Astrocyte (in vitro differentiated cells and primary cell): ENCODE data around the gene MARS2. TPM values are rescaled to one million over a fixed set of nuclear protein-coding genes. Genes with fewer than 3 reads are reported as not detected.
"Not testable (repeated sequence)": the region's sequence is repeated elsewhere in the genome, so short reads cannot be mapped to it uniquely, and the experiment has no call there.

Source experiments
- DNase-seq: peaks from one replicate; pipeline ENCODE4 v3.0.0-alpha.2; 2010; ENCODE audit warnings: low read depth
- FAIRE-seq: peaks from 2 replicates; lab custom pipeline; 2011; peaks lifted over from hg19 to GRCh38; lab: Jason Lieb, UNC
- H2AFZ ChIP-seq: 2 replicates; pipeline ENCODE4 v1.6.0; 2012; ENCODE audit warnings: low read depth, low read length, inconsistent platforms
- H3K27ac ChIP-seq: 2 replicates; pipeline ENCODE4 v1.5.1; 2011; ENCODE audit warnings: low read depth, low read length, inconsistent platforms
- H3K27me3 ChIP-seq: 2 replicates; pipeline ENCODE4 v1.6.0; 2011; ENCODE audit warnings: low read length, inconsistent platforms; ENCODE audit not compliant: insufficient read depth
- H3K36me3 ChIP-seq: 2 replicates; pipeline ENCODE4 v1.5.1; 2011; ENCODE audit warnings: low read length, inconsistent platforms; ENCODE audit not compliant: insufficient read depth
- H3K4me1 ChIP-seq: 2 replicates; pipeline ENCODE4 v1.5.1; 2011; ENCODE audit warnings: low read length, inconsistent platforms; ENCODE audit not compliant: insufficient read depth
- H3K4me2 ChIP-seq: 2 replicates; pipeline ENCODE4 v1.6.0; 2012; ENCODE audit warnings: low read length, inconsistent platforms
- H3K4me3 ChIP-seq: 2 replicates; pipeline ENCODE4 v1.5.1; 2011; ENCODE audit warnings: low read depth, mild to moderate bottlenecking, low read length, inconsistent platforms; ENCODE audit not compliant: insufficient read depth
- H3K79me2 ChIP-seq: 2 replicates; pipeline ENCODE4 v1.6.0; 2012; ENCODE audit warnings: mild to moderate bottlenecking, low read length, inconsistent platforms; ENCODE audit not compliant: insufficient read depth
- H3K9ac ChIP-seq: 2 replicates; pipeline ENCODE4 v1.6.0; 2012; ENCODE audit warnings: mild to moderate bottlenecking, low read length, inconsistent platforms
- H3K9me3 ChIP-seq: 2 replicates; pipeline ENCODE4 v1.5.1; 2012; ENCODE audit warnings: low read depth, mild to moderate bottlenecking, low read length, inconsistent platforms; ENCODE audit not compliant: insufficient read depth
- H4K20me1 ChIP-seq: 2 replicates; pipeline ENCODE4 v1.6.0; 2012; ENCODE audit warnings: low read length, inconsistent platforms; ENCODE audit not compliant: insufficient read depth
- H3K27ac Mint-ChIP-seq: one replicate; pipeline ENCODE4 v1.8.0; 2021; ENCODE audit warnings: mild to moderate bottlenecking, mixed read lengths; ENCODE audit not compliant: unreplicated experiment
- H3K27me3 Mint-ChIP-seq: one replicate; pipeline ENCODE4 v1.8.0; 2021; ENCODE audit warnings: low read depth, mixed read lengths; ENCODE audit not compliant: unreplicated experiment
- H3K36me3 Mint-ChIP-seq: one replicate; pipeline ENCODE4 v1.8.0; 2021; ENCODE audit warnings: low read depth, mixed read lengths; ENCODE audit not compliant: unreplicated experiment
- H3K4me1 Mint-ChIP-seq: one replicate; pipeline ENCODE4 v1.8.0; 2021; ENCODE audit warnings: low read depth, mixed read lengths; ENCODE audit not compliant: unreplicated experiment
- H3K4me3 Mint-ChIP-seq: one replicate; pipeline ENCODE4 v1.8.0; 2021; ENCODE audit warnings: mild to moderate bottlenecking, moderate library complexity, mixed read lengths; ENCODE audit not compliant: unreplicated experiment
- H3K9me3 Mint-ChIP-seq: one replicate; pipeline ENCODE4 v1.8.0; 2021; ENCODE audit warnings: mild to moderate bottlenecking, mixed read lengths; ENCODE audit not compliant: unreplicated experiment
- CTCF ChIP-seq: IDR thresholded peaks from 2 replicates; pipeline ENCODE4 v1.5.1; 2011; ENCODE audit warnings: low read depth, mild to moderate bottlenecking, inconsistent platforms, low read length, moderate library complexity; ENCODE audit not compliant: insufficient read depth
- EZH2 ChIP-seq: IDR thresholded peaks from 2 replicates; pipeline ENCODE4 v1.6.1; 2012; ENCODE audit warnings: mild to moderate bottlenecking, low read length, inconsistent platforms; ENCODE audit not compliant: insufficient read depth
- total RNA-seq: library from RNA; stranded (reverse); gene quantifications from 2 replicates; pipeline ENCODE4 v1.2.1, GENCODE V29; 2021

Gene MARS2
- total RNA-seq, 1 donor from 2014 or later = 8.2 TPM

DNA sequence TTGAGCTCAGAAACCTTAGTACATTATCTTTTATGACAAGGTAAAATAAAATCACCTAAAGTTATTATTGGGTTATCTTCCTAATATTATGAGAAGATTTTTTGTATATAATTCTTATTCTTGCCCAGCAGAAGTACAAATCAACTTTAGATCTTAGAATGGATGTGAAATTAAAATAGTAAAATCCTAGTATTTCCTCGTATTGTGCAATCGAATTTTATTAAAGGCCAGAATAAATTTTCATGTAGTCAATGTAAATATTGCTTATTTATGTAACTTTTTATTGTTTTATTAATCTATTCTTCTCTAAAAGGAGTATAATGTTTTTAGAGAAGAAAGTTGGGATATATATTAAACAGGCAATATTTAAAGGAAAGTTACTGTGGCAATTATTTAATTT lies 12.7 kb downstream of the MARS2 start:
- H3K9ac ChIP-seq = no peak overlapping the region
- no peak for DNase-seq
- no peaks in the 10 kb centered on the region for H3K9me3 Mint-ChIP-seq
- H4K20me1 ChIP-seq = no peaks in the 10 kb centered on the region
- no peaks in the 10 kb centered on the region for H3K4me1 Mint-ChIP-seq
- no peak overlapping the region for H2AFZ ChIP-seq
- no peaks in the 10 kb centered on the region for H3K36me3 ChIP-seq
- H3K4me2 ChIP-seq = no peak overlapping the region
- no peaks in the 10 kb centered on the region for H3K36me3 Mint-ChIP-seq
- H3K27me3 ChIP-seq = no peaks in the 10 kb centered on the region
- no peak for FAIRE-seq
- H3K27ac ChIP-seq = no peak overlapping the region
- no peaks in the 10 kb centered on the region for H3K9me3 ChIP-seq
- H3K27me3 Mint-ChIP-seq = no peaks in the 10 kb centered on the region
- TF ChIP-seq EZH2 = no peak
- TF ChIP-seq CTCF = no peak
- H3K27ac Mint-ChIP-seq = no peak overlapping the region
- no peaks in the 10 kb centered on the region for H3K79me2 ChIP-seq
- H3K4me3 ChIP-seq = no peak overlapping the region
- H3K4me1 ChIP-seq = no peaks in the 10 kb centered on the region
- no peak overlapping the region for H3K4me3 Mint-ChIP-seq

DNA sequence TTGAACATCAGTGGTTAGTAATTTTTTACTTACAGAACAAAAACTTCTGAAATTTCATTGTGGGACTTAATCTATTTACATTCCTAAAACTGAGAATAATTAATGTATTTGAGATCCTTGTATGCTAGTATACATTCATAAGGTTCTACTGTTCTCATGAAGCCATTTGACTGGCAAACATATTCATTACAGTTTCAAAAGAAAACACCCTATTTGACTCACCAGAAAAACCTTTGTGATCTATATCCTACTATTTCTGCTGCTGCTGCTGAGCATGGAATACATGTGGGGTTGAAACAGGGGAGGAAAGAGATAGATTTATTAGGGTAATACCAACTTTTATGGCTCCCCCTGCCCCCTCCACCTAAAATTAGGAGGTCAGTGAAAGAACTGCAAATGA lies 21.8 kb downstream of the MARS2 start:
- H3K9ac ChIP-seq = no peak overlapping the region
- Mint-ChIP-seq H3K27me3 (no peaks in the 10 kb centered on the region), H3K36me3 (no peaks in the 10 kb centered on the region), H3K27ac (no peak overlapping the region), H3K4me1 (no peaks in the 10 kb centered on the region), H3K4me3 (no peak overlapping the region), H3K9me3 (peaks cover 4% of the 10 kb centered on the region)
- H3K4me1 ChIP-seq = no peaks in the 10 kb centered on the region
- no peaks in the 10 kb centered on the region for H3K36me3 ChIP-seq
- no peaks in the 10 kb centered on the region for H3K9me3 ChIP-seq
- no peak overlapping the region for H3K27ac ChIP-seq
- TF ChIP-seq EZH2 = no peak
- DNase-seq (no peak), FAIRE-seq (no peak)
- H2AFZ ChIP-seq = no peak overlapping the region
- no peaks in the 10 kb centered on the region for H3K79me2 ChIP-seq
- H3K27me3 ChIP-seq = no peaks in the 10 kb centered on the region
- no peak overlapping the region for H3K4me3 ChIP-seq
- no peak overlapping the region for H3K4me2 ChIP-seq
- H4K20me1 ChIP-seq = no peaks in the 10 kb centered on the region

DNA sequence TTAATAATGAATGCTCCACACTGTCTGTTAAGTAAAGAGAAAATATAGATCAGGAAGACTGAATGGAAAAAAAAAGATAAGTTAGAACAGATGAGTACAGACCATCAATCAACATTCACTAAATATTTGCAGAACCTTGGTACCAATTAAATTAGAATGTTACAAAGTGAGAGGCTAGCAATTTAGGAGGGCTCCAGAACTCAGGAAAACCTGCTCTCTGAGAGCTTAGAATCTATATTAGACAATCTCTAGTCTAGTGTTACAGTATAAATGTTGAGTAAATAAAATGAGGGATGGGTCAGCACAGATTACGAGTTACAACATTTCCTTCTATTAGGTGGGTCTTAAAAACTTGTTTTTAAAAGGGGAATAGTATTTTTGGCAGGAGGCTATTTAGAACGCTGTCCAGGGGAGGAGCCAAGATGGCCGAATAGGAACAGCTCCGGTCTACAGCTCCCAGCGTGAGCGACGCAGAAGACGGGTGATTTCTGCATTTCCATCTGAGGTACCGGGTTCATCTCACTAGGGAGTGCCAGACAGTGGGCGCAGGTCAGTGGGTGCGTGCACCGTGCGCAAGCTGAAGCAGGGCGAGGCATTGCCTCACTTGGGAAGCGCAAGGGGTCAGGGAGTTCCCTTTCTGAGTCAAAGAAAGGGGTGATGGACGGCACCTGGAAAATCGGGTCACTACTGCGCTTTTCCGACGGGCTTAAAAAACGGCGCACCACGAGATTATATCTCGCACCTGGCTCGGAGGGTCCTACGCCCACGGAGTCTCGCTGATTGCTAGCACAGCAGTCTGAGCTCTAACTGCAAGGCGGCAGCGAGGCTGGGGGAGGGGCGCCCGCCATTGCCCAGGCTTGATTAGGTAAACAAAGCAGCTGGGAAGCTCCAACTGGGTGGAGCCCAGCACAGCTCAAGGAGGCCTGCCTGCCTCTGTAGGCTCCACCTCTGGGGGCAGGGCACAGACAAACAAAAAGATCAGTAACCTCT lies 23.7 kb downstream of the MARS2 start:
- H3K36me3 Mint-ChIP-seq, H3K4me1 ChIP-seq, H3K36me3 ChIP-seq, H3K4me1 Mint-ChIP-seq, H3K4me3 Mint-ChIP-seq, H3K9me3 ChIP-seq, H3K4me3 ChIP-seq, H3K4me2 ChIP-seq, H3K9ac ChIP-seq, H2AFZ ChIP-seq, H3K27ac Mint-ChIP-seq, DNase-seq, H3K27me3 ChIP-seq, H3K9me3 Mint-ChIP-seq, H3K79me2 ChIP-seq, FAIRE-seq, H4K20me1 ChIP-seq, H3K27ac ChIP-seq, H3K27me3 Mint-ChIP-seq: not testable (repeated sequence)
